COR-L47 (cell line): ENCODE results near the gene VPS26B.
"Not testable (repeated sequence)": the region's sequence is repeated elsewhere in the genome, so short reads cannot be mapped to it uniquely, and the experiment has no call there.

Source experiments
- DNase-seq: peaks from one replicate; lab custom pipeline; 2025; lab: John Stamatoyannopoulos, UW

Gene VPS26B

GRCh38 chr11:134282121-134283045, 57.9 kb downstream of the VPS26B start:
- DNase-seq = no peak

GRCh38 chr11:134283461-134284230, 59.2 kb downstream of the VPS26B start:
- no peak for DNase-seq

- DNase-seq = not testable (repeated sequence)
These were observed 59.9 kb downstream of the VPS26B start for GRCh38 chr11:134284349-134284748.

GRCh38 chr11:134287561-134287960, 63.1 kb downstream of the VPS26B start:
- DNase-seq = no peak

- no peak for DNase-seq
These were observed 64.0 kb downstream of the VPS26B start for GRCh38 chr11:134288486-134288885.

DNA sequence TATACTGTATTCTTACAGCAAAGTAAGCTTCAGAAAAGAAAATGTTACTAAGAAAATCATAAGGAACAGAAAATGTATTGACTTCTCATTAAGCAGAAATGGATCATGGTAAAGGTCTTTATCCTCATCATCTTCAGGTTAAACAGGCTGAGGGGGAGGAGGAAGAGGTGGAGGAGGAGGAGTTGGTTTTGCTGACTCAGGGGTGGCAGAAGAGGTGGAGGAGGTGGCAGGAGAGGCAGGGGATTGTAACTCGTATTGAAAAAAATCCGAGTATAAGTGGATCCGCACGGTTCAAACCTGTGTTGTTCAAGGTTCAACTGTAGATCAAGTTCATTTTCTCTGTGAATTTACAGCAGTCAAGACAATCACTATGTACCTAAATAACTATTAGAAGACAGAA, 64.7 kb downstream of the VPS26B start:
- no peak for DNase-seq

- DNase-seq = no peak
These were observed 65.3 kb downstream of the VPS26B start for GRCh38 chr11:134289789-134290188.

- DNase-seq = no peak
These were observed 66.2 kb downstream of the VPS26B start for GRCh38 chr11:134290646-134291045.

GRCh38 chr11:134291196-134291595, 66.7 kb downstream of the VPS26B start:
- no peak for DNase-seq

DNA sequence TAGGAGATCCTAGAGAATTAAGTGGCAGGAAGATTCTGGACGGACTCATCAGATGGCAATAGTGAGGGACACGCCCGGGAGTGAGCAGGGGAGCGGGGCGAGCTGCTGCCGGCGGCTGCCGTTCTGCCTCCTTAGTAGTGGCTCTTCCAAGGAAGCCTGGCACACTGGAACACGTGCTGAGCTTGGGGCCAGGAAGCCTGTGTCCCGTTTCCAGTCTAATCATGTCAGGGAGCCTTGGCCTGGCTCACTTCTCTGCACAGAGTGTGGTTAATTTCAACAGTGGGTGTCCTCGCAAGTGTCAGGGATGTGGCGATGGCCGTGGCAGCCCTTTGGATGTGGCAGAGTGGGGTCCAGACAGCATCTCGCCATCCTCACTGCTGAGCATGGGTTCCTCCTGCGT, 68.2 kb downstream of the VPS26B start:
- no peak for DNase-seq

DNA sequence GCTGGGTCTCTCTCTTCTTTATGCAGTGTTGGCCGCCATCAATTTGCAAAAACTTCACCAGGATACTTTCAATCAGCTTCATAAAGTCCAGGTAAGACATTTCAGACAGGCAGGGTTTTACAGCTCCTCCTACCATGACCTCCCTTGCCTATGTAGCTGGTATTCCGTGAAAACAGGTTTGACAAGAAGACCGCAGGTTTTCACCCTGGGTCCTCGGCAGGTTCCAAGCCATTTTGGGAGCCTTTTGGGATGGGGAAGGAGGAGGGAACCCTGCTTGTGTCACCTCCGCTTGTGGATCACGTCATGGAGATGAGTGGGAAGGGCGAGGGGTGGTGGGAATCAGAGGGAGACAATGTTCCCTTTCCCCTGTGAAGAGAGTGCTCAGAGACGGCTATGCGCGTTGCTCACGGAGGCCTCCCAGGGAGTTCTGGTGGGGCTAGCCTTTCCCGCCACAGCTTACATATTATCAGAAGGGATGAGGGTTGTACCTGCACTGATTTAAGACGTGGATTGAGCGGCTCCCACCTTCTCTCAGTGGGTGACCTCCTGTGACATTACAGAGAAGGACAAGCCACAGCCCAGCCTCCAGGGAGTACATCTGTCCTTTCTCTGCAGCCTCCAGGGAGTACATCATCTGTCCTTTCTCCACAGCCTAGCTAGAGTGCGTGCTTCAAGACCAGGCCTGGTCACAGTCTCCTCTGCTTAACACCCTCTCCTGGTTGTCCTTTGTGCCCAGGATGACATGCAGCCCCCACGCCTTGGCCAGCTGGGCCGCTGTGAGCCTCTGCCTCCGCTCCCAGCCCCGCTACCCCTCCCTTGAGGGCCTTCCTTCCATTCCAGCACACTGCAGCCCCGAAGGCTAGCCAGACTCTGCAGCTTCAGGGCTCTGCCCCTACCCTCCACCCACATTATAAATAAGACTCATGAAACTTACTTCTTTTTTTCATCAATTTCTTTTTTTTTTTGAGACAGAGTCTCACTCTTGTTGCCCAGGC, 68.9 kb downstream of the VPS26B start:
- no peak for DNase-seq

GRCh38 chr11:134294664-134295063, 70.2 kb downstream of the VPS26B start:
- no peak for DNase-seq
